ENCODE data around the gene DAZAP1.

The DAZAP1 gene

GRCh38 chr19:1392407-1392806 lies 15.0 kb upstream of the DAZAP1 start:
- no peak overlapping the region for H3K9ac ChIP-seq (ENCODE audit: low read length)
- TF ChIP-seq EZH2phosphoT487 (conservative IDR thresholded peaks at IDR 0.05; ENCODE audit: low read length): no peak
- no peak for TF ChIP-seq CTCF (IDR thresholded peaks at IDR 0.05; ENCODE audit: insufficient read depth, low read length, poor library complexity, severe bottlenecking)
- H2AFZ ChIP-seq (ENCODE audit: low read depth, low read length, severe bottlenecking): no peak overlapping the region

GRCh38 chr19:1392939-1393530 lies 14.4 kb upstream of the DAZAP1 start:
- H4K20me1 ChIP-seq (ENCODE audit: low read depth, low read length): no peaks in the 10 kb centered on the region
- no peaks in the 10 kb centered on the region for H3F3A ChIP-seq (ENCODE audit: insufficient read depth)
- no peak overlapping the region for H3K9ac ChIP-seq (ENCODE audit: low read length)
- H3K36me3 ChIP-seq (ENCODE audit: low read length): no peaks in the 10 kb centered on the region
- H3K4me3 ChIP-seq (ENCODE audit: insufficient read depth, low read length, poor library complexity, severe bottlenecking): no peak overlapping the region
- no peak overlapping the region for H3K27ac ChIP-seq (ENCODE audit: low read depth, low read length)
- no peak overlapping the region for H3K4me2 ChIP-seq (ENCODE audit: low read depth, low read length, poor library complexity, severe bottlenecking)
- no peaks in the 10 kb centered on the region for H3K27me3 ChIP-seq (ENCODE audit: low read length)
- TF ChIP-seq EZH2phosphoT487 (conservative IDR thresholded peaks at IDR 0.05; ENCODE audit: low read length): no peak
- no peak for TF ChIP-seq CTCF (IDR thresholded peaks at IDR 0.05; ENCODE audit: insufficient read depth, low read length, poor library complexity, severe bottlenecking)
- H2AFZ ChIP-seq (ENCODE audit: low read depth, low read length, severe bottlenecking): no peak overlapping the region
- H3K9me3 ChIP-seq (ENCODE audit: insufficient read depth, low read length): no peaks in the 10 kb centered on the region
- no peaks in the 10 kb centered on the region for H3K9me2 ChIP-seq (replicated peaks; ENCODE audit: insufficient read depth, low read length)
- no peaks in the 10 kb centered on the region for H3K79me2 ChIP-seq (ENCODE audit: insufficient read depth, low read length)

More at GRCh38 chr19:1392407-1392806, 15.0 kb upstream of the DAZAP1 start:
- no peak overlapping the region for H3K4me3 ChIP-seq (ENCODE audit: insufficient read depth, low read length, poor library complexity, severe bottlenecking)
- no peak overlapping the region for H3K27ac ChIP-seq (ENCODE audit: low read depth, low read length)
- H3K9me2 ChIP-seq (replicated peaks; ENCODE audit: insufficient read depth, low read length): no peaks in the 10 kb centered on the region
- H3K9me3 ChIP-seq (ENCODE audit: insufficient read depth, low read length): no peaks in the 10 kb centered on the region
- H4K20me1 ChIP-seq (ENCODE audit: low read depth, low read length): no peaks in the 10 kb centered on the region
- H3K27me3 ChIP-seq (ENCODE audit: low read length): no peaks in the 10 kb centered on the region
- no peaks in the 10 kb centered on the region for H3K36me3 ChIP-seq (ENCODE audit: low read length)
- no peaks in the 10 kb centered on the region for H3F3A ChIP-seq (ENCODE audit: insufficient read depth)
- H3K79me2 ChIP-seq (ENCODE audit: insufficient read depth, low read length): no peaks in the 10 kb centered on the region
- H3K4me2 ChIP-seq (ENCODE audit: low read depth, low read length, poor library complexity, severe bottlenecking): no peak overlapping the region

GRCh38 chr19:1393841-1394240 lies 13.5 kb upstream of the DAZAP1 start:
- Histone ChIP-seq H3K27ac (ENCODE audit: low read depth, low read length) (no peak overlapping the region), H3K9me3 (ENCODE audit: insufficient read depth, low read length) (no peaks in the 10 kb centered on the region), H3F3A (ENCODE audit: insufficient read depth) (0 out of 2 replicates have a peak, but pooled peaks cover 2% of the 10 kb centered on the region), H3K4me3 (ENCODE audit: insufficient read depth, low read length, poor library complexity, severe bottlenecking) (no peak overlapping the region), H3K27me3 (ENCODE audit: low read length) (no peaks in the 10 kb centered on the region), H3K9ac (ENCODE audit: low read length) (no peak overlapping the region), H3K4me2 (ENCODE audit: low read depth, low read length, poor library complexity, severe bottlenecking) (no peak overlapping the region), H3K36me3 (ENCODE audit: low read length) (no peaks in the 10 kb centered on the region), H4K20me1 (ENCODE audit: low read depth, low read length) (no peaks in the 10 kb centered on the region), H3K9me2 (replicated peaks; ENCODE audit: insufficient read depth, low read length) (no peaks in the 10 kb centered on the region), H3K79me2 (ENCODE audit: insufficient read depth, low read length) (no peaks in the 10 kb centered on the region), H2AFZ (ENCODE audit: low read depth, low read length, severe bottlenecking) (no peak overlapping the region)
- no peak for TF ChIP-seq CTCF (IDR thresholded peaks at IDR 0.05; ENCODE audit: insufficient read depth, low read length, poor library complexity, severe bottlenecking)
- no peak for TF ChIP-seq EZH2phosphoT487 (conservative IDR thresholded peaks at IDR 0.05; ENCODE audit: low read length)
